Kidney tubule cell (primary cell): ENCODE data around the gene FRG2C.
A peak's percentile ranks its signal among the peaks of the same experiment; 100 is the strongest.
"Not testable (repeated sequence)": the region's sequence is repeated elsewhere in the genome, so short reads cannot be mapped to it uniquely, and the experiment has no call there.

ENCODE experiments used
- DNase-seq: peaks from one replicate; pipeline ENCODE4 v3.0.0-alpha.2; 2018; ENCODE audit warnings: low spot score

FRG2C gene

GRCh38 chr3:75669348-75670297, 5.5 kb downstream of the FRG2C start:
- peak; percentile 56 for DNase-seq

- peak; percentile 40 for DNase-seq
These were observed 6.5 kb downstream of the FRG2C start for GRCh38 chr3:75670298-75671286.

GRCh38 chr3:75671287-75672139, 7.4 kb downstream of the FRG2C start:
- not testable (repeated sequence) for DNase-seq

- peak; percentile 79 for DNase-seq
These were observed 8.1 kb downstream of the FRG2C start for GRCh38 chr3:75672140-75672775.

- not testable (repeated sequence) for DNase-seq
These were observed 19.8 kb downstream of the FRG2C start for GRCh38 chr3:75683965-75684364.

- DNase-seq: no peak
These were observed 23.2 kb downstream of the FRG2C start for GRCh38 chr3:75687323-75687722.

- DNase-seq: no peak
These were observed 27.9 kb downstream of the FRG2C start for GRCh38 chr3:75692061-75692460.
